HG03575 (cell line): ENCODE measurements around the gene BAX.
"Not testable (repeated sequence)": the region's sequence is repeated elsewhere in the genome, so short reads cannot be mapped to it uniquely, and the experiment has no call there.

ENCODE experiments used
- ATAC-seq: cut with Tn5 transposase; IDR thresholded peaks from one replicate; pipeline ENCODE4 v1.9.1; 2021; ENCODE audit not compliant: unreplicated experiment, insufficient number of reproducible peaks, low FRiP score; ENCODE audit errors: extremely low read depth

Gene BAX

GRCh38 chr19:48954595-48955307 lies at the start of gene BAX:
TSS of gene BAX (plus strand) at chr19:48954875. CDS start at chr19:48954929, 54 bp downstream.
- ATAC-seq = no peak

- no peak for ATAC-seq
Measured at GRCh38 chr19:48905664-48906063, 49.0 kb upstream of the BAX start.

- no peak for ATAC-seq
Measured at GRCh38 chr19:48906324-48906723, 48.4 kb upstream of the BAX start.

GRCh38 chr19:48907671-48908070 lies 47.0 kb upstream of the BAX start:
- no peak for ATAC-seq

- ATAC-seq = not testable (repeated sequence)
Measured at GRCh38 chr19:48909424-48910077, 45.1 kb upstream of the BAX start.

- ATAC-seq = no peak
Measured at GRCh38 chr19:48910803-48911202, 43.9 kb upstream of the BAX start.

GRCh38 chr19:48913114-48913889 lies 41.4 kb upstream of the BAX start:
- no peak for ATAC-seq

- no peak for ATAC-seq
Measured at GRCh38 chr19:48914181-48914580, 40.5 kb upstream of the BAX start.

GRCh38 chr19:48915757-48916156 lies 38.9 kb upstream of the BAX start:
- no peak for ATAC-seq

GRCh38 chr19:48918071-48918470 lies 36.6 kb upstream of the BAX start:
- ATAC-seq = no peak

GRCh38 chr19:48918801-48919247 lies 35.9 kb upstream of the BAX start:
- no peak for ATAC-seq

GRCh38 chr19:48919271-48919670 lies 35.4 kb upstream of the BAX start:
- not testable (repeated sequence) for ATAC-seq

GRCh38 chr19:48920949-48921348 lies 33.7 kb upstream of the BAX start:
- no peak for ATAC-seq

- no peak for ATAC-seq
Measured at GRCh38 chr19:48921721-48922500, 32.8 kb upstream of the BAX start.

GRCh38 chr19:48922548-48923490 lies 31.9 kb upstream of the BAX start:
- ATAC-seq = no peak

- ATAC-seq = no peak
Measured at GRCh38 chr19:48925240-48925843, 29.3 kb upstream of the BAX start.

- ATAC-seq = not testable (repeated sequence)
Measured at GRCh38 chr19:48925890-48926289, 28.8 kb upstream of the BAX start.

GRCh38 chr19:48926909-48927308 lies 27.8 kb upstream of the BAX start:
- no peak for ATAC-seq
